ENCODE results near the gene RANBP1. TPM values are rescaled to one million over a fixed set of nuclear protein-coding genes. Genes with fewer than 3 reads are reported as not detected.

RANBP1 gene
- total RNA-seq, 1 donor from 2014 or later = 133 TPM

- no peaks in the 10 kb centered on the region for H3K27me3 Mint-ChIP-seq
- peak overlapping the region; percentile 18 for H3K27ac Mint-ChIP-seq
- no peak for TF ChIP-seq CTCF (IDR thresholded peaks at IDR 0.05)
- DNase-seq (no peak), ATAC-seq (ENCODE audit: low read depth) (no peak)
- H3K36me3 Mint-ChIP-seq (ENCODE audit: low read depth) = peaks cover 45% of the 10 kb centered on the region
- H3K4me1 Mint-ChIP-seq = peaks cover 30% of the 10 kb centered on the region
- CTCF ChIA-PET = no interaction called here
- intact Hi-C loops (cut with micrococcal nuclease) = no loop called here
- POLR2A ChIA-PET = interaction anchor here (0.6 kb wide), 1 partner anchor 93 kb away, joined by 3 read pairs; the partner anchor contains the start of gene TANGO2
- H3K9me3 Mint-ChIP-seq = no peaks in the 10 kb centered on the region
- no peak overlapping the region for H3K4me3 Mint-ChIP-seq
Observed at GRCh38 chr22:20113551-20114310, 2.2 kb upstream of the RANBP1 start.

- ChIA-PET CTCF (no interaction called here), POLR2A (no interaction called here)
- H3K27me3 Mint-ChIP-seq = no peaks in the 10 kb centered on the region
- ATAC-seq (ENCODE audit: low read depth) (no peak), DNase-seq (no peak)
- no peak for TF ChIP-seq CTCF (IDR thresholded peaks at IDR 0.05)
- peaks cover 51% of the 10 kb centered on the region for H3K36me3 Mint-ChIP-seq (ENCODE audit: low read depth)
- intact Hi-C loops (cut with micrococcal nuclease) = loop anchor here (5.0 kb wide), 2 partner anchors 77 to 393 kb away; partner anchors contain the start of gene MED15
- H3K27ac Mint-ChIP-seq = peak overlapping the region; percentile 26
- peak overlapping the region; percentile 91 for H3K4me3 Mint-ChIP-seq
- peaks cover 40% of the 10 kb centered on the region for H3K4me1 Mint-ChIP-seq
- no peaks in the 10 kb centered on the region for H3K9me3 Mint-ChIP-seq
Observed at GRCh38 chr22:20114506-20115475, 1.1 kb upstream of the RANBP1 start.

GRCh38 chr22:20116376-20116950 lies 559 bp downstream of the RANBP1 start:
- H3K27me3 Mint-ChIP-seq = no peaks in the 10 kb centered on the region
- H3K4me3 Mint-ChIP-seq = peak overlapping the region; percentile 91
- peak overlapping the region; percentile 92 for H3K27ac Mint-ChIP-seq
- intact Hi-C loops (cut with micrococcal nuclease) = loop anchor here (2.0 to 5.0 kb wide), 5 partner anchors 79 to 886 kb away; partner anchors contain the start of genes MED15, TANGO2 and THAP7
- POLR2A ChIA-PET = interaction anchor here (0.7 to 2.5 kb wide), 9 partner anchors 10 to 886 kb away, joined by 3 to 8 read pairs (median 5); partner anchors contain the start of genes COMT, MED15, TANGO2 and TXNRD2
- peaks cover 55% of the 10 kb centered on the region for H3K36me3 Mint-ChIP-seq (ENCODE audit: low read depth)
- DNase-seq = no peak
- no peak for TF ChIP-seq CTCF (IDR thresholded peaks at IDR 0.05)
- CTCF ChIA-PET = no interaction called here
- H3K4me1 Mint-ChIP-seq = peaks cover 47% of the 10 kb centered on the region
- no peaks in the 10 kb centered on the region for H3K9me3 Mint-ChIP-seq
- no peak for ATAC-seq (ENCODE audit: low read depth)

GRCh38 chr22:20116951-20117632 lies 1.2 kb downstream of the RANBP1 start, which contains the start of gene TRMT2A:
TRMT2A (minus strand) TSS chr22:20117226; CDS start chr22:20116906, 320 bp downstream.
- intact Hi-C loops (cut with micrococcal nuclease) = loop anchor here (1.0 to 5.0 kb wide), 11 partner anchors 14 to 886 kb away; partner anchors contain the start of genes ARVCF, COMT, DGCR6L and DGCR8
- Mint-ChIP-seq H3K27me3 (no peaks in the 10 kb centered on the region), H3K9me3 (no peaks in the 10 kb centered on the region), H3K4me3 (peak within 1 kb of the TSS; percentile 91), H3K4me1 (peaks cover 44% of the 10 kb centered on the region), H3K36me3 (ENCODE audit: low read depth) (peaks cover 58% of the 10 kb centered on the region), H3K27ac (peak within 1 kb of the TSS; percentile 92)
- DNase-seq (peak; percentile 97), ATAC-seq (ENCODE audit: low read depth) (peak; percentile 81)
- ChIA-PET POLR2A (interaction anchor here (0.7 to 2.5 kb wide), 12 partner anchors 9 to 885 kb away, joined by 3 to 8 read pairs (median 4); partner anchors contain the start of genes COMT, MED15, TANGO2 and TXNRD2), CTCF (no interaction called here)
- no peak for TF ChIP-seq CTCF (IDR thresholded peaks at IDR 0.05)
